Activated CD8-positive, alpha-beta memory T cell treated with anti-CD3 and anti-CD28 coated beads, Interleukin-2, amount 50 U/mL, for 48 hours (primary cell): ENCODE results near the gene C2orf69.

Experiments used
- DNase-seq: peaks from one replicate; pipeline ENCODE4 v3.0.0-alpha.2; 2020

C2orf69 gene, protein sequence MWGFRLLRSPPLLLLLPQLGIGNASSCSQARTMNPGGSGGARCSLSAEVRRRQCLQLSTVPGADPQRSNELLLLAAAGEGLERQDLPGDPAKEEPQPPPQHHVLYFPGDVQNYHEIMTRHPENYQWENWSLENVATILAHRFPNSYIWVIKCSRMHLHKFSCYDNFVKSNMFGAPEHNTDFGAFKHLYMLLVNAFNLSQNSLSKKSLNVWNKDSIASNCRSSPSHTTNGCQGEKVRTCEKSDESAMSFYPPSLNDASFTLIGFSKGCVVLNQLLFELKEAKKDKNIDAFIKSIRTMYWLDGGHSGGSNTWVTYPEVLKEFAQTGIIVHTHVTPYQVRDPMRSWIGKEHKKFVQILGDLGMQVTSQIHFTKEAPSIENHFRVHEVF

DNA sequence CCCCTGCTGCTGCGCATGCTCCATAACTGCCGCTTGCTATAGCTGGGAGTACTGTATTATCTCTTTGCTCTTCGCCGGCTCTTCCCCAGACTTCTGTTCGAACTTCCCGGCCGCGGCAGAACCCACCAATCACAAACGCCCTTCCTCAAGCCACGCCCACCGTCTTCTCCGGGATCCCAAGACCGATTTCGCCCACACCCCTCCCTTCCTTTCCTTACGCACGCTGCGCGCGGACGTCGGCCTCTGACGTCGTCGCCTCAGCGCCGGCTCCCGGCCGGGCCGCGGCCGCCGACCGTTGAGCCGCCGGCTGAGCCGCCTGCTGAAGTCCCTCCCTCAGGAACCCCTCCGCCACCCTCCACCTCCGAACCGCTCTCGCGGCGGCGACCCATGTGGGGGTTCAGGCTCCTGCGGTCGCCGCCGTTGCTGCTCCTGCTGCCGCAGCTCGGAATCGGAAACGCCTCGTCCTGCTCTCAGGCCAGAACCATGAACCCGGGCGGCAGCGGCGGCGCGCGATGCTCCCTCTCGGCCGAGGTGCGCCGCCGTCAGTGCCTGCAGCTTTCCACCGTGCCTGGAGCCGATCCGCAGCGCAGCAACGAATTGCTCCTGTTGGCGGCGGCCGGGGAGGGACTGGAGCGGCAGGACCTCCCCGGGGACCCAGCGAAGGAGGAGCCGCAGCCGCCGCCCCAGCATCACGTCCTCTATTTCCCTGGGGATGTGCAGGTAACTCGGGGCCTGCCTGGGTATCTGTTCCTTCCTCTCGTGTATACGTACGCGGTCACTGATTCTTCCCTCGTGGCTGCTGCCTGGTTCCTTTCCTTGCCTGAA is at the start of gene C2orf69:
Gene C2orf69 (plus strand): TSS at position 242 of the 825 bp plus-strand sequence. CDS start 146 bp downstream, at position 388.
- peak; percentile 94 for DNase-seq

GRCh38 chr2:199862788-199863187 is 48.3 kb upstream of the C2orf69 start:
- no peak for DNase-seq

DNA sequence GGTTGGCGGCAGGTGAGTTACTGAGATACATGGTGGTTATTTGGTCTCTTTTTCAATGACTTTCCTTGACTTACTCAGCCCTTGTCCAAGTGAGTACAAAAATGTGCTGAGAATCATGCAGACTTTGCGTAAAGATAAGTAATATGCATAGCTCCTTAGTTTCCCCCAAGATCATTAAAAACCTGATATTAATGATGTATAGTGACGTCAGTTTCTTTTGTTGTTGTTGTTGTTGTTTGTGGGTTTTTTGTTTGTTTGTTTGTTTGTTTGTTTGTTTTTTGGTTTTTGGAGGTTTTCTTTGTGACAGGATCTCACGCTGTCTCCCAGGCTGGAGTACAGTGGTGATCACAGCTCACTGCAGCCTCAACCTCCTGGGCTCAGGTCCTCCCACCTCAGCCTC is 45.2 kb upstream of the C2orf69 start:
- no peak for DNase-seq

- DNase-seq: no peak
These were observed 42.5 kb upstream of the C2orf69 start for GRCh38 chr2:199868431-199869226.

- no peak for DNase-seq
These were observed 41.9 kb upstream of the C2orf69 start for GRCh38 chr2:199869227-199869541.

GRCh38 chr2:199869653-199870052 is 41.4 kb upstream of the C2orf69 start:
- DNase-seq: no peak

- DNase-seq: no peak
These were observed 40.5 kb upstream of the C2orf69 start for GRCh38 chr2:199870581-199870980.

- DNase-seq: no peak
These were observed 36.9 kb upstream of the C2orf69 start for GRCh38 chr2:199874209-199874608.

- no peak for DNase-seq
These were observed 35.7 kb upstream of the C2orf69 start for GRCh38 chr2:199875400-199875799.

- DNase-seq: no peak
These were observed 28.4 kb upstream of the C2orf69 start for GRCh38 chr2:199882667-199883066.

DNA sequence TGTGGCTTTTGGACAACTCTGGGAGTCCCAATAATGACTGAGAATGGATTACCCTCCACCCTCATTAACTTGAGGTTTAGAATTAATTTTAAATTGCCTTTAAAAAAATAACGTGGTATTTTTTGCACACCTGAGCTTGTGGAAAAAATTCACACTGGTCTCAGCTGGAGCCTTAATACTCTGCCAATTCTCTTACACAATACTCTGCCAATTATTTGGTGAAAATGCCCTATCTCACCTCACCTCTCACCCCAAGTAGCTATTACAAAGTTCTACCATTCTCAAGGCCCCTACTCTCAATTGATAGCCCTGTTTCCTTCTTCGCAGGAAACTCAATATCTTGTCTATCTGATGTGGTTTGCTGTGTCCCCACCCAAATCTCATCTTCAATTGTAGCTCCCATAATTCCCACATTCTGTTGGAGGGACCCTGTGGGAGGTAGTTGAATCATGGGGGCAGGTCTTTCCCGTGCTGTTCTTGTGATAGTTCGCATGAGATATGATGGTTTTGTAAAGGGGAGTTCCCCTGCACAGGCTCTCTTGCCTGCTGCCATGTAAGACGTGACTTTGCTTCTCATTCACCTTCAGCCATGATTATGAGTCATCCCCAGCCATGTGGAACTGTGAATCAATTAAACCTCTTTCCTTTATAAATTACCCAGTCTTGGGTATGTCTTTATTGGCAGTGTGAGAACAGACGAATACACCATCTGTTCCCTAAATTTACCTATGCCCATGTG is 27.4 kb upstream of the C2orf69 start:
- DNase-seq: no peak

DNA sequence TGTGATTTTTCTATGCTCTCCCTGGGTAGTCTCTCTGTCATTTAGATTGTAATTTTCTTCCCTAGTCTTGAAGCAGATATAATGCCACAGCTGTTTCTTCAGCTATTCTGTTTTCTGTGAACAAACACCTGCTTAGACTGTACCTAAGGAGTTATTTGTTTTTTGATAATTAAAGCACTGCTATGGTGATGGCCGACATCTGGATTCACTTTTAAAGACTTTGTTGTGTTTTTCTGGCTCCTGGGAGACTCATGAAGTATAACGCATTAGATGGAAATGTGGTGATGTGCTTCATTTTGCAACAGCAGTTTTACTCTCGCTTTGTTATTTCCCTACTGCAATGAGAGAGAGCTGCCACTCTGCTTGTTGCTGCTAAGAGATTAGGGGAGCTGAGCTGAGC is 15.7 kb upstream of the C2orf69 start:
- DNase-seq: no peak

DNA sequence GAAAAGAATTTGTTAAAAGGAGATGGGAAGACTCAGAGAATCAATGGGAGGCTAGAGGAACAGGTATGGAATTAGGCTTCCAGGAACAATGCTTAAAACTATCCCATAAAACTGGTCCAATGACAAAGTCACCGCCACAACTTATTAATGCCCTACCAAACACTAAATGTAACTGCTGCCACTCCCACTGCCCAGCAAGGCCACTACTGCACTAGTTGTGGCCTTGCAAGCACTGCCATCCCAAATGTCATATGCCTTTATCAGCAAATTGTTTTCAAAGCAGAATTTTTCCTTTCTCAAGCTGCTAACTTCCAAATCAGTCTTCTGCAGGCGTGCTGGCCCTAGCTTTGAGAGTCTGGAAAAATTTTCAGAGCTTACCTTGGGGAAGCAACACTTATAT is 14.5 kb upstream of the C2orf69 start:
- DNase-seq: no peak

DNA sequence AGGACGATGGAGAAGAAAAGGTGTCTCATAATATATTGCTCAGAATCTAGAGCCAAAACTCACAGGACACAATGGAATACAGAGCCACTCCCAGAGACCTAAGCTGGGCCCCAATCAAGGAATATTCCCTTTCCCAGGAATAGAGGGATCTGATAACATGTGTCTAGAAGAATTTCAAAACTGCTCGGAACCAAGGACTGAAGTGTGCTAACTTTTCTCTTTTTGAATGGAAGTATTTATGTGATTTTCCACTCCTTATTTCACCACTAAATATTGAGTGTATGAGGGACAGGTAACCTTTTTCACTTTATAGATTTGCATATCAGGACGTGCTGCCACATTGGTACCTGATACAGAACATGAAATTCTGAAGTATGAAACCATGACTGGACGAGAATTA is 9.2 kb upstream of the C2orf69 start:
- no peak for DNase-seq

- DNase-seq: no peak
These were observed 8.5 kb upstream of the C2orf69 start for GRCh38 chr2:199902486-199903110.

- DNase-seq: no peak
These were observed 8.0 kb upstream of the C2orf69 start for GRCh38 chr2:199903111-199903510.

- DNase-seq: no peak
These were observed 3.9 kb upstream of the C2orf69 start for GRCh38 chr2:199907008-199907714.

DNA sequence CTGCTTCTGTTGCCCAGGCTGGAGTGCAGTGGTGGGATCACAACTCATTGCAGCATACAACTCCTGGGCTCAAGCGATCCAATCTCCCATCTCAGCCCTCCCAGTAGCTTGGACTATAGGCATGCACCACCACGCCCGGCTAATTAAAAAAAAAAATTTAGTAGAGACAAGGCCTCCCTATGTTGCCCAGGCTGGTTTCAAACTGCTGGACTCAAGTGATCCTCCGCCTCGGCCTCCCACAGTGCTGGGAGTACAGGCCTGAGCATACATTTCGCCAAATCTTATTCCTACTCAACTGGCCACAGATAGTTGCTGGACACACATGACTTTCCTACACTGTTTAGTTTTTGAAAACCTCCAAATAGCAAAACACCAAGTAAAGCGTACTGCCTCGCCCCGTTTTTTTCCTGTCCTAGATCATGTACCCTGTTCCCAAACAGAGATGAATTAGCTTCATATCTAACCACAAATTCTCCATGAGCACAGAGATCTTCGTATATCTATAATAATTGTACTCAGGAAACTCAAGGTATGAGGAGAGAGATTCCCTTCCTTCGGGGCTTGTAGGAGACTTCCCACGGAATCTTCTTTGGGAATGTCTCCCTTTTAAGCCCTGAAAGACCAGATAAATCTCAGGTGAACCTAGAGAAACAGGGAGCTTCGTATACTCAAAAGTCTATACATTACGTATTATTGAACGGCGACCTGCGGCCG is 598 bp upstream of the C2orf69 start:
- DNase-seq: no peak

DNA sequence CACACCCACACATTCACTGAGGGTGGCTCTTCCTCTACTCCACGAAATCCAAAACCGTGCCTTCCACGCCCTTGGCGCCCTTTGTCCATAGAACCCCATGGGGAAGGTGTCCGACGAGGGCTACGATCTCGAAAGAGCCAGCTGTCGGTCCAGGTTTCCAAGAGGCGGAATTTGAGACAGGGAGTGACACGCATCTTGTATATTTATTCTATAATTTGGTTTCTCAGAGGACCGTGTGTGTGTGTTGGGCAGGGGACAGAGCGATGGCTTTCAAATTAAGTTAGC is 726 bp downstream of the C2orf69 start:
- no peak for DNase-seq

GRCh38 chr2:199912553-199913114 is 1.5 kb downstream of the C2orf69 start:
- DNase-seq: peak; percentile 55
